K562 (cell line): ENCODE results near the gene PIP5K1B. TPM values are rescaled to one million over a fixed set of nuclear protein-coding genes. Genes with fewer than 3 reads are reported as not detected.

ENCODE experiments used
- ATAC-seq: fragments of 200-7000 bp; cut with Tn5 transposase; 3 replicates; pipeline ENCODE4 v1.9.1; 2020; ENCODE audit warnings: moderate library complexity
- BruUV-seq: library from RNA; stranded (reverse); fragments of 400-500 nt; replicated peaks from 2 replicates; lab custom pipeline; 2021; lab: Mats Ljungman, UMichigan
- CTCF ChIA-PET: fragments of 300-600 bp; formaldehyde crosslinking; extraction: SDS; loops from one replicate; lab custom pipeline; 2021; ENCODE audit warnings: low intra/inter-chr PET ratio; lab: Yijun Ruan, JAX
- POLR2A ChIA-PET: fragments of 300-600, 350-650 bp; sonication (Branson Sonifier 250); formaldehyde crosslinking; extraction: SDS; loops from one replicate; lab custom pipeline; 2021; ENCODE audit warnings: antibody characterized with exemption, inconsistent platforms; lab: Yijun Ruan, JAX
- DNase-seq, 4 experiments: peaks; one replicate each; pipeline versions ENCODE4 v3.0.0 to v3.0.0-alpha.2; 2011 to 2018; ENCODE audit warnings: low spot score in 3 of 4, mixed read lengths in 3 of 4; ENCODE audit errors: extremely low read depth in 1 of 4
- FAIRE-seq: peaks from 2 replicates; lab custom pipeline; 2011; peaks lifted over from hg19 to GRCh38; lab: Jason Lieb, UNC
- H2AFZ ChIP-seq: 2 replicates; pipeline ENCODE4 v1.6.0; 2011; ENCODE audit warnings: low read depth, low read length, control low read depth, inconsistent platforms
- H3K27ac ChIP-seq: fragments of 200-600 bp; 3 replicates; pipeline ENCODE4 v1.8.0; 2011; ENCODE audit warnings: low read depth, mild to moderate bottlenecking, control low read depth, inconsistent platforms, low read length, moderate library complexity, mixed read lengths; ENCODE audit errors: extremely low read depth
- H3K27me3 ChIP-seq, 2 experiments: fragments of 300-600 bp in 1 of 2; 2 replicates in 1 of 2; 3 replicates in 1 of 2; pipeline versions ENCODE4 v1.6.0 to v1.8.0; 2011; ENCODE audit warnings: inconsistent platforms in 2 of 2, low read length in 2 of 2, mild to moderate bottlenecking in 1 of 2, mixed read lengths in 1 of 2, moderate library complexity in 1 of 2; ENCODE audit not compliant: control insufficient read depth in 2 of 2, insufficient read depth in 2 of 2
- H3K36me3 ChIP-seq: fragments of 300-600 bp; 3 replicates; pipeline ENCODE4 v1.8.0; 2011; ENCODE audit warnings: mild to moderate bottlenecking, low read length, inconsistent platforms; ENCODE audit not compliant: control insufficient read depth, insufficient read depth
- H3K4me1 ChIP-seq, 2 experiments: fragments of 200-600 bp in 1 of 2; replicated peaks in 1 of 2; 2 replicates in 1 of 2; 3 replicates in 1 of 2; pipeline versions ENCODE4 v1.5.1 to v1.8.0; 2011; ENCODE audit warnings: inconsistent platforms in 2 of 2, low read length in 2 of 2, mild to moderate bottlenecking in 1 of 2, mixed read lengths in 1 of 2, moderate library complexity in 1 of 2; ENCODE audit not compliant: control insufficient read depth in 2 of 2, insufficient read depth in 2 of 2
- H3K4me2 ChIP-seq: 2 replicates; pipeline ENCODE4 v1.6.1; 2011; ENCODE audit warnings: low read length, control low read depth, inconsistent platforms, mixed read lengths; ENCODE audit not compliant: insufficient read depth
- H3K4me3 ChIP-seq: fragments of 200-600 bp; sonication (generic), shearing (Covaris generic); 2 replicates; pipeline ENCODE4 v1.5.1; 2016; ENCODE audit warnings: control low read depth, inconsistent platforms
- H3K79me2 ChIP-seq: fragments of 200-600 bp; 3 replicates; pipeline ENCODE4 v1.8.0; 2011; ENCODE audit warnings: low read length, inconsistent platforms; ENCODE audit not compliant: control insufficient read depth, insufficient read depth
- H3K9ac ChIP-seq, 2 experiments: 2 replicates each; pipeline versions ENCODE4 v1.6.0 to v1.6.1; 2011; ENCODE audit warnings: low read depth in 2 of 2, low read length in 2 of 2, control low read depth in 1 of 2, inconsistent platforms in 1 of 2, mild to moderate bottlenecking in 1 of 2, mixed read lengths in 1 of 2; ENCODE audit not compliant: insufficient read depth in 1 of 2
- H3K9me1 ChIP-seq: one replicate; pipeline ENCODE4 v1.6.0; 2011; ENCODE audit warnings: inconsistent platforms, mild to moderate bottlenecking, low read length, moderate library complexity; ENCODE audit not compliant: control insufficient read depth, insufficient read depth
- H3K9me3 ChIP-seq: replicated peaks from 2 replicates; pipeline ENCODE4 v1.5.1; 2011; ENCODE audit warnings: low read depth, low read length, inconsistent platforms; ENCODE audit not compliant: control insufficient read depth, insufficient read depth
- H4K20me1 ChIP-seq: replicated peaks from 2 replicates; pipeline ENCODE4 v1.6.1; 2011; ENCODE audit warnings: low read length, inconsistent platforms, mixed read lengths; ENCODE audit not compliant: control insufficient read depth, insufficient read depth
- CBX3 ChIP-seq, 2 experiments: IDR thresholded peaks; 1 replicate in 1 of 2; 2 replicates in 1 of 2; pipeline ENCODE4 v1.6.1; 2012; ENCODE audit warnings: inconsistent platforms in 2 of 2, low read length in 2 of 2, borderline replicate concordance in 1 of 2, control low read depth in 1 of 2
- SFPQ ChIP-seq: fragments of 200-400 bp; formaldehyde crosslinking; IDR thresholded peaks from 2 replicates; pipeline ENCODE4 v1.6.1; 2017; ENCODE audit warnings: mild to moderate bottlenecking, low read depth, low read length, moderate library complexity
- TRIM24 ChIP-seq, 2 experiments: fragments of 450-650 bp; IDR thresholded peaks; 2 replicates each; pipeline ENCODE4 v1.6.1; 2016
- TRIM28 ChIP-seq: fragments of 450-650 bp; IDR thresholded peaks from 2 replicates; pipeline ENCODE4 v1.6.1; 2017
- XRCC3 ChIP-seq: fragments of 450-650 bp; IDR thresholded peaks from 2 replicates; pipeline ENCODE4 v1.6.1; 2017; ENCODE audit warnings: mild to moderate bottlenecking, moderate library complexity
- ZNF561 ChIP-seq: fragments of 450-650 bp; formaldehyde crosslinking; conservative IDR thresholded peaks from 2 replicates; pipeline ENCODE4 v1.4.0; 2020; ENCODE audit warnings: mild to moderate bottlenecking, moderate library complexity
- in situ Hi-C: fragments of 300-500 bp; cut with MboI; formaldehyde crosslinking; loops from 4 replicates; pipeline ENCODE4 v1.15.0; 2018; ENCODE audit warnings: inconsistent platforms, mixed read lengths
- intact Hi-C: fragments of 100-400 bp; cut with micrococcal nuclease; formaldehyde crosslinking; loops from 2 replicates; pipeline ENCODE4 v1.14.2; 2022
- polyA plus RNA-seq, 8 experiments: library from polyadenylated mRNA; depleted of rRNA in 4 of 8; stranded (reverse) in 5 of 8; unstranded in 3 of 8; fragments of >200 nt; fragmentation: Nextera tagmentation in 2 of 8; fragmentation: Illumina TruSeq in 1 of 8; extraction: Ambion mirVana in 2 of 8; extraction: Trizol in 1 of 8; gene quantifications; 2 replicates each; pipeline versions ENCODE4 v1.2.1 to v1.2.3, GENCODE V29; 2011 to 2014; ENCODE audit warnings: inconsistent platforms in 1 of 8, missing spikeins in 1 of 8
- total RNA-seq, 7 experiments: library from RNA; depleted of rRNA in 6 of 7; stranded (reverse); fragments of >200 nt in 6 of 7; fragmentation: Illumina TruSeq in 2 of 7; extraction: Trizol in 2 of 7; gene quantifications; 2 replicates each; pipeline versions ENCODE4 v1.2.1 to v1.2.3, GENCODE V29; 2011 to 2021; ENCODE audit warnings: low replicate concordance in 1 of 7

The PIP5K1B gene
- total and polyA plus RNA-seq, 9 of the 15 experiments (the other 6 are each of a cell fraction or from before 2014, with no cell fraction given), result 3.1 to 12.9 (median 7.4) TPM

- H4K20me1 ChIP-seq, result no peaks in the 10 kb centered on the region
- ChIA-PET CTCF (no interaction called here), POLR2A (no interaction called here)
- no peak overlapping the region for H3K9ac ChIP-seq
- H2AFZ ChIP-seq, result no peak overlapping the region
- H3K9me1 ChIP-seq, result no peaks in the 10 kb centered on the region
- TF ChIP-seq TRIM28, result peak; percentile 64; the same call in 1 of the 2 replicates
- no peak for TF ChIP-seq SFPQ
- TF ChIP-seq CBX3 (IDR thresholded peaks at IDR 0.05; ENCODE audit: borderline replicate concordance in 1 of 2, low read length in 2 of 2), result peak in 1 of 2 experiments; percentile 67; a peak in 1 of 3 replicates
- TF ChIP-seq ZNF561 (CRISPR knock-in tag), result no peak
- 0 out of 2 replicates have a peak, but pooled peaks have one; percentile 24 for TF ChIP-seq XRCC3
- peak in 1 of 2 experiments; percentile 33; a peak in 1 of 4 replicates for TF ChIP-seq TRIM24 (IDR thresholded peaks at IDR 0.05)
- H3K4me2 ChIP-seq, result no peak overlapping the region
- no peak for DNase-seq
- no peak overlapping the region for H3K4me3 ChIP-seq
- intact Hi-C loops (loop anchor here (5.0 kb wide), 1 partner anchor 322 kb away; the partner anchor contains the start of gene PIP5K1B), in situ Hi-C loops (loop anchor here (5.0 to 25.0 kb wide), 2 partner anchors 447 to 908 kb away; no protein-coding TSS in a partner anchor)
- no peaks in the 10 kb centered on the region for H3K36me3 ChIP-seq
- no peak for ATAC-seq
- H3K27ac ChIP-seq, result no peak overlapping the region
- H3K4me1 ChIP-seq, result peaks cover 0 to 9% of the 10 kb centered on the region in 2 experiments; a peak in 3 of 5 replicates
- no peaks in the 10 kb centered on the region for H3K79me2 ChIP-seq
- no peak for FAIRE-seq
- peaks cover 4% of the 10 kb centered on the region; the same call in 1 of the 2 replicates for H3K9me3 ChIP-seq
- no peaks in the 10 kb centered on the region for H3K27me3 ChIP-seq
- no TSS peak for BruUV-seq
These were observed 324.5 kb downstream of the PIP5K1B start for GRCh38 chr9:69029535-69029934.
